ENCODE measurements around the gene TMEM129.

GRCh38 chr4:1746265-1746691 is 25.2 kb upstream of the TMEM129 start:
- no peak for TF ChIP-seq POLR2A (IDR thresholded peaks at IDR 0.05)
- peak; percentile 75 to 83 (median 76) for TF ChIP-seq CTCF (IDR thresholded peaks at IDR 0.05)
